Activated CD4-positive, alpha-beta memory T cell treated with anti-CD3 and anti-CD28 coated beads, Interleukin-2, amount 10 ng/mL, durations not matched to agents 7 days and 5 days (primary cell): ENCODE results near the gene KPNA6. TPM values are rescaled to one million over a fixed set of nuclear protein-coding genes. Genes with fewer than 3 reads are reported as not detected.
A peak's percentile ranks its signal among the peaks of the same experiment; 100 is the strongest.

Experiments used
- CTCF ChIA-PET: fragments of 350-600 bp; sonication (Branson Sonifier 250); formaldehyde crosslinking; loops from one replicate; lab custom pipeline; 2021; ENCODE audit warnings: antibody characterized with exemption, inconsistent platforms; lab: Charles Lee
- POLR2A ChIA-PET: fragments of 350-600 bp; sonication (Branson Sonifier 250); formaldehyde crosslinking; loops from one replicate; lab custom pipeline; 2021; ENCODE audit warnings: antibody characterized with exemption; lab: Charles Lee
- DNase-seq: peaks from one replicate; pipeline ENCODE4 v3.0.0-alpha.2; 2020
- H3K27ac Mint-ChIP-seq: one replicate; pipeline ENCODE4 v1.8.0; 2021; ENCODE audit warnings: mild to moderate bottlenecking, mixed read lengths
- H3K27me3 Mint-ChIP-seq: one replicate; pipeline ENCODE4 v1.8.0; 2021; ENCODE audit warnings: mixed read lengths
- H3K36me3 Mint-ChIP-seq: one replicate; pipeline ENCODE4 v1.8.0; 2021; ENCODE audit warnings: low read depth, mixed read lengths
- H3K4me1 Mint-ChIP-seq: one replicate; pipeline ENCODE4 v1.8.0; 2021; ENCODE audit warnings: mixed read lengths
- H3K4me3 Mint-ChIP-seq: one replicate; pipeline ENCODE4 v1.8.0; 2021; ENCODE audit warnings: mild to moderate bottlenecking, mixed read lengths
- H3K9me3 Mint-ChIP-seq: one replicate; pipeline ENCODE4 v1.8.0; 2021; ENCODE audit warnings: mixed read lengths
- total RNA-seq, 2 experiments: library from RNA; stranded (reverse); gene quantifications; one replicate each; pipeline ENCODE4 v1.2.3, GENCODE V29; 2021

KPNA6 gene
- total RNA-seq, 2 experiments from 2014 or later = 64.3 to 65.1 TPM

GRCh38 chr1:32181065-32181464 is 73.2 kb downstream of the KPNA6 start:
- CTCF ChIA-PET = interaction anchor here (1.3 to 3.5 kb wide), 4 partner anchors 35 to 73 kb away, joined by 6 to 15 read pairs (median 12); partner anchors contain the start of gene KPNA6
- Mint-ChIP-seq H3K27ac (peak overlapping the region; percentile 88), H3K27me3 (no peaks in the 10 kb centered on the region), H3K4me3 (peak overlapping the region; percentile 88), H3K4me1 (peaks cover 54% of the 10 kb centered on the region), H3K9me3 (no peaks in the 10 kb centered on the region), H3K36me3 (peaks cover 52% of the 10 kb centered on the region)
- DNase-seq = no peak
- POLR2A ChIA-PET = interaction anchor here (1.0 to 8.1 kb wide), 12 partner anchors 16 to 637 kb away, joined by 3 to 109 read pairs (median 10); partner anchors contain the start of genes CCDC28B, IQCC, KPNA6 and LCK

GRCh38 chr1:32181563-32181962 is 73.7 kb downstream of the KPNA6 start:
- no peaks in the 10 kb centered on the region for H3K9me3 Mint-ChIP-seq
- no peak for DNase-seq
- H3K4me1 Mint-ChIP-seq = peaks cover 59% of the 10 kb centered on the region
- peak overlapping the region; percentile 88 for H3K27ac Mint-ChIP-seq
- POLR2A ChIA-PET = interaction anchor here (1.1 to 8.1 kb wide), 7 partner anchors 16 to 171 kb away, joined by 3 to 109 read pairs (median 19); partner anchors contain the start of genes CCDC28B, KPNA6, LCK and TMEM39B
- H3K4me3 Mint-ChIP-seq = peak overlapping the region; percentile 88
- H3K27me3 Mint-ChIP-seq = no peaks in the 10 kb centered on the region
- CTCF ChIA-PET = interaction anchor here (0.8 to 3.5 kb wide), 3 partner anchors 67 to 73 kb away, joined by 3 to 15 read pairs (median 9); partner anchors contain the start of gene KPNA6
- peaks cover 57% of the 10 kb centered on the region for H3K36me3 Mint-ChIP-seq

- no peaks in the 10 kb centered on the region for H3K27me3 Mint-ChIP-seq
- H3K4me1 Mint-ChIP-seq = peaks cover 61% of the 10 kb centered on the region
- peaks cover 62% of the 10 kb centered on the region for H3K36me3 Mint-ChIP-seq
- CTCF ChIA-PET = interaction anchor here (0.8 to 3.5 kb wide), 2 partner anchors 66 to 74 kb away, joined by 3 to 15 read pairs; partner anchors contain the start of gene KPNA6
- no peaks in the 10 kb centered on the region for H3K9me3 Mint-ChIP-seq
- H3K4me3 Mint-ChIP-seq = peak overlapping the region; percentile 88
- H3K27ac Mint-ChIP-seq = peak overlapping the region; percentile 88
- DNase-seq = no peak
- POLR2A ChIA-PET = interaction anchor here (1.1 to 8.1 kb wide), 4 partner anchors 15 to 109 kb away, joined by 3 to 109 read pairs (median 15); partner anchors contain the start of genes CCDC28B and LCK
These were observed 74.2 kb downstream of the KPNA6 start for GRCh38 chr1:32182060-32182459.

GRCh38 chr1:32184650-32185049 is 76.8 kb downstream of the KPNA6 start:
- ChIA-PET CTCF (interaction anchor here (0.5 kb wide), 1 partner anchor 112 kb away, joined by 3 read pairs; the partner anchor contains the start of gene TMEM39B), POLR2A (interaction anchor here (1.5 to 8.1 kb wide), 2 partner anchors 13 to 171 kb away, joined by 3 to 109 read pairs; partner anchors contain the start of genes CCDC28B and KHDRBS1)
- Mint-ChIP-seq H3K27ac (no peak overlapping the region), H3K4me3 (no peak overlapping the region), H3K9me3 (no peaks in the 10 kb centered on the region), H3K4me1 (peaks cover 58% of the 10 kb centered on the region), H3K36me3 (peaks cover 83% of the 10 kb centered on the region), H3K27me3 (no peaks in the 10 kb centered on the region)
- no peak for DNase-seq

GRCh38 chr1:32186077-32186476 is 78.2 kb downstream of the KPNA6 start:
- no peak for DNase-seq
- H3K9me3 Mint-ChIP-seq = no peaks in the 10 kb centered on the region
- ChIA-PET POLR2A (interaction anchor here (0.7 kb wide), 1 partner anchor 9 kb away, joined by 6 read pairs; no protein-coding TSS in a partner anchor), CTCF (interaction anchor here (0.6 kb wide), 1 partner anchor 33 kb away, joined by 3 read pairs; no protein-coding TSS in a partner anchor)
- H3K27me3 Mint-ChIP-seq = no peaks in the 10 kb centered on the region
- peak overlapping the region; percentile 38 for H3K4me3 Mint-ChIP-seq
- peak overlapping the region; percentile 86 for H3K27ac Mint-ChIP-seq
- peaks cover 84% of the 10 kb centered on the region for H3K36me3 Mint-ChIP-seq
- H3K4me1 Mint-ChIP-seq = peaks cover 52% of the 10 kb centered on the region

GRCh38 chr1:32186491-32186890 is 78.6 kb downstream of the KPNA6 start:
- Mint-ChIP-seq H3K4me3 (peak overlapping the region; percentile 38), H3K27me3 (no peaks in the 10 kb centered on the region), H3K4me1 (peaks cover 51% of the 10 kb centered on the region), H3K27ac (peak overlapping the region; percentile 86), H3K36me3 (peaks cover 84% of the 10 kb centered on the region), H3K9me3 (no peaks in the 10 kb centered on the region)
- ChIA-PET POLR2A (interaction anchor here (0.7 kb wide), 1 partner anchor 9 kb away, joined by 6 read pairs; no protein-coding TSS in a partner anchor), CTCF (interaction anchor here (0.6 kb wide), 1 partner anchor 32 kb away, joined by 3 read pairs; no protein-coding TSS in a partner anchor)
- DNase-seq = no peak

GRCh38 chr1:32187850-32188249 is 80.0 kb downstream of the KPNA6 start:
- H3K36me3 Mint-ChIP-seq = peaks cover 84% of the 10 kb centered on the region
- no peak overlapping the region for H3K4me3 Mint-ChIP-seq
- DNase-seq = no peak
- H3K4me1 Mint-ChIP-seq = peaks cover 46% of the 10 kb centered on the region
- POLR2A ChIA-PET = interaction anchor here (0.7 kb wide), 1 partner anchor 13 kb away, joined by 3 read pairs; no protein-coding TSS in a partner anchor
- H3K27ac Mint-ChIP-seq = no peak overlapping the region
- no peaks in the 10 kb centered on the region for H3K27me3 Mint-ChIP-seq
- H3K9me3 Mint-ChIP-seq = no peaks in the 10 kb centered on the region
- CTCF ChIA-PET = no interaction called here

- ChIA-PET CTCF (interaction anchor here (2.3 kb wide), 1 partner anchor 24 kb away, joined by 10 read pairs; no protein-coding TSS in a partner anchor), POLR2A (interaction anchor here (2.5 to 12.3 kb wide), 3 partner anchors 11 to 23 kb away, joined by 5 to 109 read pairs (median 46); partner anchors contain the start of genes DCDC2B, IQCC and TXLNA)
- no peak for DNase-seq
- Mint-ChIP-seq H3K4me1 (peaks cover 55% of the 10 kb centered on the region), H3K9me3 (no peaks in the 10 kb centered on the region), H3K27me3 (no peaks in the 10 kb centered on the region), H3K4me3 (no peak overlapping the region), H3K36me3 (peaks cover 92% of the 10 kb centered on the region), H3K27ac (no peak overlapping the region)
These were observed 84.5 kb downstream of the KPNA6 start for GRCh38 chr1:32192220-32192948.

GRCh38 chr1:32194984-32195383 is 87.1 kb downstream of the KPNA6 start:
- peaks cover 70% of the 10 kb centered on the region for H3K4me1 Mint-ChIP-seq
- H3K27ac Mint-ChIP-seq = no peak overlapping the region
- POLR2A ChIA-PET = interaction anchor here (0.6 to 12.3 kb wide), 6 partner anchors 9 to 142 kb away, joined by 3 to 109 read pairs (median 5); partner anchors contain the start of genes DCDC2B, IQCC and TXLNA
- no peaks in the 10 kb centered on the region for H3K27me3 Mint-ChIP-seq
- no peaks in the 10 kb centered on the region for H3K9me3 Mint-ChIP-seq
- DNase-seq = no peak
- CTCF ChIA-PET = interaction anchor here (1.3 to 1.6 kb wide), 2 partner anchors 11 to 86 kb away, joined by 3 to 4 read pairs; partner anchors contain the start of gene KPNA6
- peaks cover 82% of the 10 kb centered on the region for H3K36me3 Mint-ChIP-seq
- H3K4me3 Mint-ChIP-seq = no peak overlapping the region

- Mint-ChIP-seq H3K9me3 (no peaks in the 10 kb centered on the region), H3K36me3 (peaks cover 77% of the 10 kb centered on the region), H3K27me3 (no peaks in the 10 kb centered on the region), H3K4me3 (no peak overlapping the region), H3K27ac (no peak overlapping the region), H3K4me1 (peaks cover 75% of the 10 kb centered on the region)
- ChIA-PET CTCF (interaction anchor here (1.3 to 1.6 kb wide), 2 partner anchors 11 to 87 kb away, joined by 3 to 4 read pairs; partner anchors contain the start of gene KPNA6), POLR2A (interaction anchor here (0.7 to 12.3 kb wide), 7 partner anchors 9 to 140 kb away, joined by 3 to 109 read pairs (median 4); partner anchors contain the start of genes DCDC2B, IQCC, MARCKSL1 and TXLNA)
- DNase-seq = no peak
These were observed 87.7 kb downstream of the KPNA6 start for GRCh38 chr1:32195531-32195930.

- ChIA-PET CTCF (interaction anchor here (0.9 to 1.3 kb wide), 2 partner anchors 10 to 19 kb away, joined by 3 to 4 read pairs; no protein-coding TSS in a partner anchor), POLR2A (interaction anchor here (0.6 to 12.3 kb wide), 12 partner anchors 11 to 141 kb away, joined by 3 to 109 read pairs (median 3); partner anchors contain the start of genes DCDC2B, IQCC, KPNA6 and MARCKSL1)
- Mint-ChIP-seq H3K4me1 (peaks cover 77% of the 10 kb centered on the region), H3K4me3 (no peak overlapping the region), H3K9me3 (no peaks in the 10 kb centered on the region), H3K27ac (peak overlapping the region; percentile 63), H3K27me3 (no peaks in the 10 kb centered on the region), H3K36me3 (peaks cover 73% of the 10 kb centered on the region)
- peak; percentile 44 for DNase-seq
These were observed 88.3 kb downstream of the KPNA6 start for GRCh38 chr1:32195972-32196823.
